GM21737 (cell line): Measurements from ENCODE around the gene RIMS3.
"Not testable (repeated sequence)": the region's sequence is repeated elsewhere in the genome, so short reads cannot be mapped to it uniquely, and the experiment has no call there.

ENCODE experiments used
- ATAC-seq: cut with Tn5 transposase; IDR thresholded peaks from one replicate; pipeline ENCODE4 v1.9.1; 2021; ENCODE audit warnings: mild to moderate bottlenecking, moderate library complexity; ENCODE audit not compliant: unreplicated experiment

The RIMS3 gene

GRCh38 chr1:40594187-40594531 lies 71.3 kb downstream of the RIMS3 start:
- no peak for ATAC-seq

GRCh38 chr1:40593449-40594186 lies 71.9 kb downstream of the RIMS3 start:
- no peak for ATAC-seq

- ATAC-seq: no peak
Observed at GRCh38 chr1:40592107-40592803, 73.2 kb downstream of the RIMS3 start.

- ATAC-seq: no peak
Observed at GRCh38 chr1:40588586-40588985, 76.9 kb downstream of the RIMS3 start.

- ATAC-seq: no peak
Observed at GRCh38 chr1:40583980-40584379, 81.5 kb downstream of the RIMS3 start.

GRCh38 chr1:40582116-40582515 lies 83.4 kb downstream of the RIMS3 start:
- ATAC-seq: no peak

- ATAC-seq: no peak
Observed at GRCh38 chr1:40575336-40575735, 90.1 kb downstream of the RIMS3 start.

GRCh38 chr1:40574805-40575204 lies 90.7 kb downstream of the RIMS3 start:
- not testable (repeated sequence) for ATAC-seq
